Glutamatergic neuron (in vitro differentiated cells): Measurements from ENCODE around the gene CLSTN2. TPM values are rescaled to one million over a fixed set of nuclear protein-coding genes. Genes with fewer than 3 reads are reported as not detected.

Experiments
- DNase-seq: peaks from one replicate; pipeline ENCODE4 v3.0.0; 2022
- H3K27ac Mint-ChIP-seq: one replicate; pipeline ENCODE4 v1.8.0; 2020; ENCODE audit warnings: mild to moderate bottlenecking, mixed read lengths, inconsistent platforms; ENCODE audit not compliant: unreplicated experiment
- H3K27me3 Mint-ChIP-seq: one replicate; pipeline ENCODE4 v1.8.0; 2020; ENCODE audit warnings: mild to moderate bottlenecking, moderate library complexity, mixed read lengths, inconsistent platforms; ENCODE audit not compliant: unreplicated experiment
- H3K36me3 Mint-ChIP-seq: one replicate; pipeline ENCODE4 v1.8.0; 2020; ENCODE audit warnings: mild to moderate bottlenecking, mixed read lengths, inconsistent platforms; ENCODE audit not compliant: unreplicated experiment
- H3K4me1 Mint-ChIP-seq: one replicate; pipeline ENCODE4 v1.8.0; 2020; ENCODE audit warnings: mild to moderate bottlenecking, low read depth, mixed read lengths, inconsistent platforms; ENCODE audit not compliant: unreplicated experiment
- H3K4me3 Mint-ChIP-seq: one replicate; pipeline ENCODE4 v1.8.0; 2020; ENCODE audit warnings: mild to moderate bottlenecking, mixed read lengths, inconsistent platforms; ENCODE audit not compliant: unreplicated experiment
- H3K9me3 Mint-ChIP-seq: one replicate; pipeline ENCODE4 v1.8.0; 2020; ENCODE audit warnings: mild to moderate bottlenecking, moderate library complexity, mixed read lengths, inconsistent platforms; ENCODE audit not compliant: unreplicated experiment
- CTCF ChIP-seq: fragments of 200-600 bp; sonication (generic); IDR thresholded peaks from one replicate; pipeline ENCODE4 v1.5.0; 2021; ENCODE audit not compliant: partially characterized antibody, unreplicated experiment
- total RNA-seq: library from RNA; stranded (reverse); fragmentation: NEBNext Ultra II Directional; extraction: Animal tissue kit (Norgen Biotek cat#: 25700); gene quantifications from one replicate; pipeline ENCODE4 v1.2.1, GENCODE V29; 2021; ENCODE audit not compliant: unreplicated experiment

The CLSTN2 gene
- total RNA-seq, 1 donor from 2014 or later = 3.1 TPM

DNA sequence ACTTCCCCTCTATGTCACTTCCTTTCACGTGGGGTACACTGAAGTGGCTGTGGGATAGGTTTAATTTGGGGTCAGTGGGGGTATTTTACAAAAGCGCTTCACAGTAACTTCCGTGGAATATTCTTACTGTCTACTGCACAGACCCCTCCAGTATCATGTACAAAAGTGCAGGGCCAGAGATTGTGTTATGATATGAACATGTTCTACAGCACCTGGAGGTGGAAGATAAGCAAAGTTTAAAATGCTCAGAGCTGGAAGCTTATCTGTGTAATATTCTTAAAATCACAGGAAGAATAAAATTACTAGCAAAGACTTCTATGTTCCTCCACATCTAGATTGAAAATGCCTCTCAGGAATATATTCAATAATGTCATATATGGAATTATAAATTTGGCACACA, 658.8 kb downstream of the CLSTN2 start:
- no peak for TF ChIP-seq CTCF
- H3K4me3 Mint-ChIP-seq = no peak overlapping the region
- peaks cover 2% of the 10 kb centered on the region for H3K27me3 Mint-ChIP-seq

GRCh38 chr3:140595295-140595694, 660.3 kb downstream of the CLSTN2 start:
- H3K27ac Mint-ChIP-seq = no peak overlapping the region
- H3K27me3 Mint-ChIP-seq = peaks cover 2% of the 10 kb centered on the region
- H3K36me3 Mint-ChIP-seq = no peaks in the 10 kb centered on the region
- no peak for DNase-seq
- no peaks in the 10 kb centered on the region for H3K9me3 Mint-ChIP-seq
- no peak overlapping the region for H3K4me3 Mint-ChIP-seq
- TF ChIP-seq CTCF = no peak
- H3K4me1 Mint-ChIP-seq = no peaks in the 10 kb centered on the region

More for the DNA sequence above, 658.8 kb downstream of the CLSTN2 start:
- DNase-seq = no peak
- Mint-ChIP-seq H3K9me3 (no peaks in the 10 kb centered on the region), H3K27ac (no peak overlapping the region), H3K4me1 (no peaks in the 10 kb centered on the region), H3K36me3 (no peaks in the 10 kb centered on the region)

GRCh38 chr3:140597364-140597763, 662.4 kb downstream of the CLSTN2 start:
- no peaks in the 10 kb centered on the region for H3K9me3 Mint-ChIP-seq
- H3K27ac Mint-ChIP-seq = no peak overlapping the region
- no peak for TF ChIP-seq CTCF
- H3K4me3 Mint-ChIP-seq = no peak overlapping the region
- H3K4me1 Mint-ChIP-seq = no peaks in the 10 kb centered on the region
- H3K27me3 Mint-ChIP-seq = peaks cover 2% of the 10 kb centered on the region
- H3K36me3 Mint-ChIP-seq = no peaks in the 10 kb centered on the region
- no peak for DNase-seq

DNA sequence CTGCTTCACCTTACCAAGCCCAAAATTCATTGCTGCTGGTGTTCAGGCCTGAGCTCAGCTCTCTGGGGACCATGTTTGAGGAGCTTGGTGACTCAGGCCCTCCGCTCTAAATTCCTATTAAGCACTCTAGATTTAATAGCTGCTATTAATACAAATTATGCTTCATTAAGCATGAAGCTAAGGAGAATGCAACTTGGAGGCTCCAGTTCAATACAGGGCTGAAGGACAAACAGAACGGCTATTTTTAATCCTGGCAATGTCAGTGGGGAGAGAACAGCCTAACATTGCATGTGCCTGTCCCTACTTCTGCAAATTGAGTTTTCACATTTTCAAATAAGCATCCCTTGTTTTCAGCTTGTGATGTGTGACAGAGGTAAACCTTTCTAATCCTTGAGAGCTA, 662.8 kb downstream of the CLSTN2 start:
- H3K4me3 Mint-ChIP-seq = no peak overlapping the region

GRCh38 chr3:140599009-140599408, 664.0 kb downstream of the CLSTN2 start:
- DNase-seq = no peak
- TF ChIP-seq CTCF = no peak
- Mint-ChIP-seq H3K27ac (no peak overlapping the region), H3K36me3 (no peaks in the 10 kb centered on the region), H3K4me3 (no peak overlapping the region), H3K27me3 (no peaks in the 10 kb centered on the region), H3K9me3 (no peaks in the 10 kb centered on the region), H3K4me1 (no peaks in the 10 kb centered on the region)

More for the DNA sequence above, 662.8 kb downstream of the CLSTN2 start:
- no peak for TF ChIP-seq CTCF
- Mint-ChIP-seq H3K4me1 (no peaks in the 10 kb centered on the region), H3K27ac (no peak overlapping the region), H3K36me3 (no peaks in the 10 kb centered on the region), H3K27me3 (peaks cover 2% of the 10 kb centered on the region), H3K9me3 (no peaks in the 10 kb centered on the region)
- no peak for DNase-seq
